Measurements from ENCODE around the gene DKK3. TPM values are rescaled to one million over a fixed set of nuclear protein-coding genes. Genes with fewer than 3 reads are reported as not detected.
A peak's percentile ranks its signal among the peaks of the same experiment; 100 is the strongest.

The DKK3 gene
- polyA plus RNA-seq, 1 of the 3 experiments (the other 2 are of a cell fraction): 1,174 TPM

DNA sequence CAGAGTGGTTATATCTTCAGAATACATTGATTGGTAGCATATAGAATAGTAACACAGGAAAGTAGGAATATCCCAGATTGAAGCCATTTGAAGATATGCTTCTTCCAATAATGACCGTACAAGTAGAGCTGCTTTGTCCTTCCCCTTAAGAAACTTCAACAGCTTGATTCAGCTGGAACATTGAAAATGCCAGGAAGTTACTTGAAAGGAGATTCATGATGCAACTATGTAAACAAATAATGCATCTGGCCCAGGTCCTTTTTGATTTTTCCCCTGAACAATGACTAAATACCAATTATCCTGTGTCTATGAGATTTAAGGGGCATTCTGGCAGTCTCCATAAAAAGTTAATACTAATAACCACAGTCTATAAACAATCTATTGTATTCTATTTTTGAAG, 3.0 kb downstream of the DKK3 start:
- peaks cover 36% of the 10 kb centered on the region in 2 experiments; a peak in 3 of 4 replicates for H3K4me1 ChIP-seq (ENCODE audit: control insufficient read depth in 1 of 2, insufficient read depth in 2 of 2, low read depth in 1 of 2, low read length in 1 of 2)
- H3F3A ChIP-seq (replicated peaks; ENCODE audit: insufficient read depth): peaks cover 37% of the 10 kb centered on the region
- TF ChIP-seq, protein P1, sequence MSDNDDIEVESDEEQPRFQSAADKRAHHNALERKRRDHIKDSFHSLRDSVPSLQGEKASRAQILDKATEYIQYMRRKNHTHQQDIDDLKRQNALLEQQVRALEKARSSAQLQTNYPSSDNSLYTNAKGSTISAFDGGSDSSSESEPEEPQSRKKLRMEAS (IDR thresholded peaks at IDR 0.05; ENCODE audit: low read depth): no peak
- no peak for TF ChIP-seq NRF1 (IDR thresholded peaks at IDR 0.05; ENCODE audit: low read depth, low read length)
- TF ChIP-seq MEF2A (IDR thresholded peaks at IDR 0.05; ENCODE audit: borderline replicate concordance, low read depth): no peak
- no peak for TF ChIP-seq FOXJ3 (CRISPR knock-in tag; IDR thresholded peaks at IDR 0.05)
- TF ChIP-seq, protein P2, sequence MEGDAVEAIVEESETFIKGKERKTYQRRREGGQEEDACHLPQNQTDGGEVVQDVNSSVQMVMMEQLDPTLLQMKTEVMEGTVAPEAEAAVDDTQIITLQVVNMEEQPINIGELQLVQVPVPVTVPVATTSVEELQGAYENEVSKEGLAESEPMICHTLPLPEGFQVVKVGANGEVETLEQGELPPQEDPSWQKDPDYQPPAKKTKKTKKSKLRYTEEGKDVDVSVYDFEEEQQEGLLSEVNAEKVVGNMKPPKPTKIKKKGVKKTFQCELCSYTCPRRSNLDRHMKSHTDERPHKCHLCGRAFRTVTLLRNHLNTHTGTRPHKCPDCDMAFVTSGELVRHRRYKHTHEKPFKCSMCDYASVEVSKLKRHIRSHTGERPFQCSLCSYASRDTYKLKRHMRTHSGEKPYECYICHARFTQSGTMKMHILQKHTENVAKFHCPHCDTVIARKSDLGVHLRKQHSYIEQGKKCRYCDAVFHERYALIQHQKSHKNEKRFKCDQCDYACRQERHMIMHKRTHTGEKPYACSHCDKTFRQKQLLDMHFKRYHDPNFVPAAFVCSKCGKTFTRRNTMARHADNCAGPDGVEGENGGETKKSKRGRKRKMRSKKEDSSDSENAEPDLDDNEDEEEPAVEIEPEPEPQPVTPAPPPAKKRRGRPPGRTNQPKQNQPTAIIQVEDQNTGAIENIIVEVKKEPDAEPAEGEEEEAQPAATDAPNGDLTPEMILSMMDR (IDR thresholded peaks at IDR 0.05): no peak
- TF ChIP-seq, protein P3, sequence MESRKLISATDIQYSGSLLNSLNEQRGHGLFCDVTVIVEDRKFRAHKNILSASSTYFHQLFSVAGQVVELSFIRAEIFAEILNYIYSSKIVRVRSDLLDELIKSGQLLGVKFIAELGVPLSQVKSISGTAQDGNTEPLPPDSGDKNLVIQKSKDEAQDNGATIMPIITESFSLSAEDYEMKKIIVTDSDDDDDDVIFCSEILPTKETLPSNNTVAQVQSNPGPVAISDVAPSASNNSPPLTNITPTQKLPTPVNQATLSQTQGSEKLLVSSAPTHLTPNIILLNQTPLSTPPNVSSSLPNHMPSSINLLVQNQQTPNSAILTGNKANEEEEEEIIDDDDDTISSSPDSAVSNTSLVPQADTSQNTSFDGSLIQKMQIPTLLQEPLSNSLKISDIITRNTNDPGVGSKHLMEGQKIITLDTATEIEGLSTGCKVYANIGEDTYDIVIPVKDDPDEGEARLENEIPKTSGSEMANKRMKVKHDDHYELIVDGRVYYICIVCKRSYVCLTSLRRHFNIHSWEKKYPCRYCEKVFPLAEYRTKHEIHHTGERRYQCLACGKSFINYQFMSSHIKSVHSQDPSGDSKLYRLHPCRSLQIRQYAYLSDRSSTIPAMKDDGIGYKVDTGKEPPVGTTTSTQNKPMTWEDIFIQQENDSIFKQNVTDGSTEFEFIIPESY (IDR thresholded peaks at IDR 0.05; ENCODE audit: borderline replicate concordance, low read depth): no peak
- no peak for TF ChIP-seq TEAD4 (IDR thresholded peaks at IDR 0.05; ENCODE audit: borderline replicate concordance, insufficient read depth)
- no peak for TF ChIP-seq FOSL2 (IDR thresholded peaks at IDR 0.05; ENCODE audit: borderline replicate concordance, low read depth)
- TF ChIP-seq, protein P4, sequence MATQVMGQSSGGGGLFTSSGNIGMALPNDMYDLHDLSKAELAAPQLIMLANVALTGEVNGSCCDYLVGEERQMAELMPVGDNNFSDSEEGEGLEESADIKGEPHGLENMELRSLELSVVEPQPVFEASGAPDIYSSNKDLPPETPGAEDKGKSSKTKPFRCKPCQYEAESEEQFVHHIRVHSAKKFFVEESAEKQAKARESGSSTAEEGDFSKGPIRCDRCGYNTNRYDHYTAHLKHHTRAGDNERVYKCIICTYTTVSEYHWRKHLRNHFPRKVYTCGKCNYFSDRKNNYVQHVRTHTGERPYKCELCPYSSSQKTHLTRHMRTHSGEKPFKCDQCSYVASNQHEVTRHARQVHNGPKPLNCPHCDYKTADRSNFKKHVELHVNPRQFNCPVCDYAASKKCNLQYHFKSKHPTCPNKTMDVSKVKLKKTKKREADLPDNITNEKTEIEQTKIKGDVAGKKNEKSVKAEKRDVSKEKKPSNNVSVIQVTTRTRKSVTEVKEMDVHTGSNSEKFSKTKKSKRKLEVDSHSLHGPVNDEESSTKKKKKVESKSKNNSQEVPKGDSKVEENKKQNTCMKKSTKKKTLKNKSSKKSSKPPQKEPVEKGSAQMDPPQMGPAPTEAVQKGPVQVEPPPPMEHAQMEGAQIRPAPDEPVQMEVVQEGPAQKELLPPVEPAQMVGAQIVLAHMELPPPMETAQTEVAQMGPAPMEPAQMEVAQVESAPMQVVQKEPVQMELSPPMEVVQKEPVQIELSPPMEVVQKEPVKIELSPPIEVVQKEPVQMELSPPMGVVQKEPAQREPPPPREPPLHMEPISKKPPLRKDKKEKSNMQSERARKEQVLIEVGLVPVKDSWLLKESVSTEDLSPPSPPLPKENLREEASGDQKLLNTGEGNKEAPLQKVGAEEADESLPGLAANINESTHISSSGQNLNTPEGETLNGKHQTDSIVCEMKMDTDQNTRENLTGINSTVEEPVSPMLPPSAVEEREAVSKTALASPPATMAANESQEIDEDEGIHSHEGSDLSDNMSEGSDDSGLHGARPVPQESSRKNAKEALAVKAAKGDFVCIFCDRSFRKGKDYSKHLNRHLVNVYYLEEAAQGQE (IDR thresholded peaks at IDR 0.05; ENCODE audit: low read depth, low read length): no peak
- no peak for TF ChIP-seq MXI1 (IDR thresholded peaks at IDR 0.05; ENCODE audit: low read depth, low read length)
- no peak; the same call in 1 of the 2 replicates for TF ChIP-seq TCF12 (IDR thresholded peaks at IDR 0.05)
- no peak for TF ChIP-seq EP300 (IDR thresholded peaks at IDR 0.05; ENCODE audit: borderline replicate concordance in 1 of 2, low read depth in 1 of 2, low read length in 1 of 2)
- TF ChIP-seq RFX5 (IDR thresholded peaks at IDR 0.05; ENCODE audit: low read length): no peak
- TF ChIP-seq RAD21 (IDR thresholded peaks at IDR 0.05; ENCODE audit: low read length): no peak
- no peaks in the 10 kb centered on the region for H3K9me3 ChIP-seq
- 83% methylated on average over 1 of the region's 1 CpG for WGBS (ENCODE audit: low lambda C conversion rate)
- H3K79me2 ChIP-seq (ENCODE audit: insufficient read depth): peaks cover 75% of the 10 kb centered on the region
- ChIA-PET POLR2A (interaction anchor here (0.6 kb wide), 1 partner anchor 32 kb away, joined by 3 read pairs; no protein-coding TSS in a partner anchor), CTCF (interaction anchor here (0.9 to 2.4 kb wide), 6 partner anchors 12 to 164 kb away, joined by 3 to 11 read pairs (median 4); partner anchors contain the start of gene USP47)
- peaks cover 48 to 54% of the 10 kb centered on the region in 2 experiments for H3K36me3 ChIP-seq (replicated peaks in 1 of 2; ENCODE audit: control insufficient read depth in 1 of 2, insufficient read depth in 2 of 2, low read length in 1 of 2)
- H3K4me3 ChIP-seq (ENCODE audit: low read depth in 2 of 2, low read length in 1 of 2): peak overlapping the region; percentile 6 to 12; a peak in 2 of 4 replicates
- DNase-seq: no peak
- no peak overlapping the region for H2AFZ ChIP-seq (ENCODE audit: low read depth)
- H3K27me3 ChIP-seq (ENCODE audit: insufficient read depth): no peaks in the 10 kb centered on the region
- peak overlapping the region in 1 of 2 experiments; percentile 49; a peak in 1 of 4 replicates for H3K27ac ChIP-seq (ENCODE audit: low read depth in 2 of 2, low read length in 1 of 2)
- H3K9ac ChIP-seq: no peak overlapping the region; the same call in 1 of the 2 replicates
- no peaks in the 10 kb centered on the region for H3K9me2 ChIP-seq
- peak overlapping the region; percentile 56 for H3K4me2 ChIP-seq
- peaks cover 40% of the 10 kb centered on the region for H4K20me1 ChIP-seq (ENCODE audit: insufficient read depth)
